ENCODE results near the gene NUAK2. TPM values are rescaled to one million over a fixed set of nuclear protein-coding genes. Genes with fewer than 3 reads are reported as not detected.

Gene NUAK2
- total RNA-seq, 2 experiments from 2014 or later: 5.3 to 9.1 TPM

GRCh38 chr1:205286335-205286950 lies 35.1 kb downstream of the NUAK2 start:
- TF ChIP-seq CTCF (conservative IDR thresholded peaks at IDR 0.05; ENCODE audit: low read length) (no peak), EZH2phosphoT487 (IDR thresholded peaks at IDR 0.05; ENCODE audit: borderline replicate concordance, low read depth, low read length) (no peak)
- H4K20me1 ChIP-seq (ENCODE audit: insufficient read depth, low read length): no peaks in the 10 kb centered on the region
- peak overlapping the region; percentile 44 for H3K4me3 ChIP-seq (ENCODE audit: low read depth, low read length, poor library complexity, severe bottlenecking)
- peak overlapping the region; percentile 94 for H3K27ac ChIP-seq (ENCODE audit: low read depth, low read length, poor library complexity, severe bottlenecking)
- no peaks in the 10 kb centered on the region for H3K36me3 ChIP-seq (ENCODE audit: insufficient read depth, low read length)
- H3K4me2 ChIP-seq (ENCODE audit: low read length): peak overlapping the region; percentile 72
- peak overlapping the region; percentile 70; the same call in 1 of the 2 replicates for H2AFZ ChIP-seq (ENCODE audit: low read length)
- DNase-seq (ENCODE audit: low spot score): peak; percentile 53
- no TSS peak for BruUV-seq (replicated peaks)
- H3K9me2 ChIP-seq (ENCODE audit: insufficient read depth, low read length): no peaks in the 10 kb centered on the region
- peaks cover 92% of the 10 kb centered on the region for H3K4me1 ChIP-seq (ENCODE audit: insufficient read depth, low read length, poor library complexity, severe bottlenecking)
- ChIA-PET POLR2A (interaction anchor here (1.0 to 8.2 kb wide), 5 partner anchors 9 to 155 kb away, joined by 3 to 162 read pairs (median 45); partner anchors contain the start of gene NUAK2), CTCF (ENCODE audit: unreplicated experiment) (interaction anchor here (1.5 to 2.7 kb wide), 5 partner anchors 10 to 38 kb away, joined by 4 to 21 read pairs (median 6); no protein-coding TSS in a partner anchor)
- intact Hi-C loops (cut with micrococcal nuclease; ENCODE audit: unreplicated experiment): loop anchor here (5.0 to 10.0 kb wide), 2 partner anchors 771 to 772 kb away; partner anchors contain the start of gene MDM4
- no peaks in the 10 kb centered on the region for H3K79me2 ChIP-seq (ENCODE audit: insufficient read depth, low read depth, low read length)
- no peaks in the 10 kb centered on the region for H3K9me3 ChIP-seq (ENCODE audit: low read length)

- Histone ChIP-seq H3K9me2 (ENCODE audit: insufficient read depth, low read length) (no peaks in the 10 kb centered on the region), H3K27ac (ENCODE audit: low read depth, low read length, poor library complexity, severe bottlenecking) (peak overlapping the region; percentile 94), H4K20me1 (ENCODE audit: insufficient read depth, low read length) (no peaks in the 10 kb centered on the region), H3K9me3 (ENCODE audit: low read length) (no peaks in the 10 kb centered on the region), H3K4me2 (ENCODE audit: low read length) (peak overlapping the region; percentile 72), H3K36me3 (ENCODE audit: insufficient read depth, low read length) (no peaks in the 10 kb centered on the region), H3K4me1 (ENCODE audit: insufficient read depth, low read length, poor library complexity, severe bottlenecking) (peaks cover 89% of the 10 kb centered on the region), H3K4me3 (ENCODE audit: low read depth, low read length, poor library complexity, severe bottlenecking) (peak overlapping the region; percentile 44), H3K79me2 (ENCODE audit: insufficient read depth, low read depth, low read length) (no peaks in the 10 kb centered on the region), H2AFZ (ENCODE audit: low read length) (peak overlapping the region; percentile 70; the same call in 1 of the 2 replicates)
- no peak for TF ChIP-seq CTCF (conservative IDR thresholded peaks at IDR 0.05; ENCODE audit: low read length)
- TF ChIP-seq EZH2phosphoT487 (IDR thresholded peaks at IDR 0.05; ENCODE audit: borderline replicate concordance, low read depth, low read length): no peak
- CTCF ChIA-PET (ENCODE audit: unreplicated experiment): interaction anchor here (0.6 to 1.9 kb wide), 9 partner anchors 10 to 156 kb away, joined by 3 to 11 read pairs (median 4); no protein-coding TSS in a partner anchor
- peak; percentile 78 for DNase-seq (ENCODE audit: low spot score)
- no TSS peak for BruUV-seq (replicated peaks)
- POLR2A ChIA-PET: interaction anchor here (0.6 to 8.2 kb wide), 12 partner anchors 8 to 1370 kb away, joined by 3 to 162 read pairs (median 5); partner anchors contain the start of genes NUAK2 and TMCC2
- intact Hi-C loops (cut with micrococcal nuclease; ENCODE audit: unreplicated experiment): loop anchor here (1.0 to 10.0 kb wide), 4 partner anchors 15 to 772 kb away; partner anchors contain the start of gene MDM4
Observed at GRCh38 chr1:205285381-205286101, 36.0 kb downstream of the NUAK2 start.

All from OCI-LY7 (cell line).